Endothelial cell (in vitro differentiated cells): Measurements from ENCODE around the gene PLA2R1. TPM values are rescaled to one million over a fixed set of nuclear protein-coding genes. Genes with fewer than 3 reads are reported as not detected.

Experiments
- DNase-seq: peaks from one replicate; pipeline ENCODE4 v3.0.0; 2021; ENCODE audit warnings: low spot score
- H3K27ac Mint-ChIP-seq: one replicate; pipeline ENCODE4 v1.8.0; 2021; ENCODE audit warnings: mixed read lengths, inconsistent platforms; ENCODE audit not compliant: unreplicated experiment
- H3K27me3 Mint-ChIP-seq: one replicate; pipeline ENCODE4 v1.8.0; 2021; ENCODE audit warnings: mild to moderate bottlenecking, moderate library complexity, mixed read lengths, inconsistent platforms; ENCODE audit not compliant: unreplicated experiment
- H3K36me3 Mint-ChIP-seq: one replicate; pipeline ENCODE4 v1.8.0; 2021; ENCODE audit warnings: mild to moderate bottlenecking, low read depth, mixed read lengths, inconsistent platforms; ENCODE audit not compliant: unreplicated experiment
- H3K4me1 Mint-ChIP-seq: one replicate; pipeline ENCODE4 v1.8.0; 2021; ENCODE audit warnings: mild to moderate bottlenecking, mixed read lengths, inconsistent platforms; ENCODE audit not compliant: unreplicated experiment
- H3K4me3 Mint-ChIP-seq: one replicate; pipeline ENCODE4 v1.8.0; 2021; ENCODE audit warnings: mild to moderate bottlenecking, mixed read lengths, inconsistent platforms; ENCODE audit not compliant: unreplicated experiment
- H3K9me3 Mint-ChIP-seq: one replicate; pipeline ENCODE4 v1.8.0; 2021; ENCODE audit warnings: mixed read lengths, inconsistent platforms; ENCODE audit not compliant: unreplicated experiment
- CTCF ChIP-seq: fragments of 200-600 bp; sonication (generic); IDR thresholded peaks from one replicate; pipeline ENCODE4 v1.5.0; 2021; ENCODE audit warnings: antibody characterized with exemption; ENCODE audit not compliant: unreplicated experiment
- total RNA-seq: library from RNA; stranded (reverse); fragmentation: NEBNext Ultra II Directional; extraction: Animal tissue kit (Norgen Biotek cat#: 25700); gene quantifications from one replicate; pipeline ENCODE4 v1.2.1, GENCODE V29; 2021; ENCODE audit not compliant: unreplicated experiment

Gene PLA2R1
- total RNA-seq, 1 donor from 2014 or later = 1.1 TPM

- Mint-ChIP-seq H3K4me1 (no peaks in the 10 kb centered on the region), H3K9me3 (peaks cover 10% of the 10 kb centered on the region), H3K27me3 (no peaks in the 10 kb centered on the region), H3K4me3 (no peak overlapping the region), H3K27ac (no peak overlapping the region), H3K36me3 (peaks cover 14% of the 10 kb centered on the region)
- no peak for TF ChIP-seq CTCF
- DNase-seq = no peak
Measured at GRCh38 chr2:160092445-160092844, 30.0 kb upstream of the PLA2R1 start.

- Mint-ChIP-seq H3K4me3 (no peak overlapping the region), H3K36me3 (peaks cover 18% of the 10 kb centered on the region), H3K27me3 (peaks cover 3% of the 10 kb centered on the region)
Measured at GRCh38 chr2:160091381-160091780, 29.0 kb upstream of the PLA2R1 start.

GRCh38 chr2:160087854-160088745, 25.7 kb upstream of the PLA2R1 start:
- peaks cover 18% of the 10 kb centered on the region for H3K36me3 Mint-ChIP-seq
- H3K27ac Mint-ChIP-seq = no peak overlapping the region
- no peaks in the 10 kb centered on the region for H3K4me1 Mint-ChIP-seq
- H3K27me3 Mint-ChIP-seq = peaks cover 3% of the 10 kb centered on the region
- H3K9me3 Mint-ChIP-seq = peaks cover 22% of the 10 kb centered on the region
- DNase-seq = no peak
- no peak for TF ChIP-seq CTCF
- no peak overlapping the region for H3K4me3 Mint-ChIP-seq

More at GRCh38 chr2:160091381-160091780, 29.0 kb upstream of the PLA2R1 start:
- Mint-ChIP-seq H3K4me1 (no peaks in the 10 kb centered on the region), H3K9me3 (peaks cover 14% of the 10 kb centered on the region), H3K27ac (no peak overlapping the region)
- no peak for TF ChIP-seq CTCF
- no peak for DNase-seq

- H3K4me3 Mint-ChIP-seq = no peak overlapping the region
- peaks cover 3% of the 10 kb centered on the region for H3K27me3 Mint-ChIP-seq
- no peaks in the 10 kb centered on the region for H3K4me1 Mint-ChIP-seq
- H3K9me3 Mint-ChIP-seq = peaks cover 26% of the 10 kb centered on the region
- no peak for DNase-seq
- peaks cover 18% of the 10 kb centered on the region for H3K36me3 Mint-ChIP-seq
- H3K27ac Mint-ChIP-seq = no peak overlapping the region
- peak; percentile 28 for TF ChIP-seq CTCF
Measured at GRCh38 chr2:160085662-160086061, 23.2 kb upstream of the PLA2R1 start.
